ENCODE measurements around the gene MEG3.

DNA sequence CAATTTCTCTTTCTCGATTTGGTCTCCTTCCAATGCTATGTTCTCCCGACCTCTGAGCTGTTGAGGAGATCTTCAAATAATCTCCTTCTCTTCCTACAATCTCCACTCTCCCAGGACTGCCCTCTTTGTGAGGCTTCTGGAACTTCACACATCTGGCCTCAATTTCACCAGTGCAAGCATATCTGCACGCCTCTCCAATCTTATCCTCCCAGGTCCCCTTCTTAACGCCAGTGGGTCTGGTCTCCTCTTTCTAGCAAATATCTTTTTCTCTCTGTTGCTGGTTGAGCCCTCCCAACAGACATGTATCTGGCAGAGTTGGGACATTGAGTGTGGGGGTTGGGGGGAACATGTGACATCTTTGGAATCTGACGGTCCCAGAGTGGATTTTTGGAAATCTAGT, 59.7 kb downstream of the MEG3 start:
- TF ChIP-seq, protein P1, sequence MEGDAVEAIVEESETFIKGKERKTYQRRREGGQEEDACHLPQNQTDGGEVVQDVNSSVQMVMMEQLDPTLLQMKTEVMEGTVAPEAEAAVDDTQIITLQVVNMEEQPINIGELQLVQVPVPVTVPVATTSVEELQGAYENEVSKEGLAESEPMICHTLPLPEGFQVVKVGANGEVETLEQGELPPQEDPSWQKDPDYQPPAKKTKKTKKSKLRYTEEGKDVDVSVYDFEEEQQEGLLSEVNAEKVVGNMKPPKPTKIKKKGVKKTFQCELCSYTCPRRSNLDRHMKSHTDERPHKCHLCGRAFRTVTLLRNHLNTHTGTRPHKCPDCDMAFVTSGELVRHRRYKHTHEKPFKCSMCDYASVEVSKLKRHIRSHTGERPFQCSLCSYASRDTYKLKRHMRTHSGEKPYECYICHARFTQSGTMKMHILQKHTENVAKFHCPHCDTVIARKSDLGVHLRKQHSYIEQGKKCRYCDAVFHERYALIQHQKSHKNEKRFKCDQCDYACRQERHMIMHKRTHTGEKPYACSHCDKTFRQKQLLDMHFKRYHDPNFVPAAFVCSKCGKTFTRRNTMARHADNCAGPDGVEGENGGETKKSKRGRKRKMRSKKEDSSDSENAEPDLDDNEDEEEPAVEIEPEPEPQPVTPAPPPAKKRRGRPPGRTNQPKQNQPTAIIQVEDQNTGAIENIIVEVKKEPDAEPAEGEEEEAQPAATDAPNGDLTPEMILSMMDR (IDR thresholded peaks at IDR 0.05; ENCODE audit: extremely low read depth in 1 of 2, insufficient read depth in 1 of 2, low read depth in 1 of 2, low read length in 2 of 2), result no peak
- TF ChIP-seq POLR2AphosphoS5 (IDR thresholded peaks at IDR 0.05; ENCODE audit: insufficient read depth, low read depth, low read length) (no peak), POLR2A (IDR thresholded peaks at IDR 0.05; ENCODE audit: low read depth, low read length) (no peak)
